ENCODE data around the gene ANXA2. TPM values are rescaled to one million over a fixed set of nuclear protein-coding genes. Genes with fewer than 3 reads are reported as not detected.

Gene ANXA2
- total and polyA plus RNA-seq, 4 experiments from 2014 or later, result 148 to 682 (median 360) TPM

DNA sequence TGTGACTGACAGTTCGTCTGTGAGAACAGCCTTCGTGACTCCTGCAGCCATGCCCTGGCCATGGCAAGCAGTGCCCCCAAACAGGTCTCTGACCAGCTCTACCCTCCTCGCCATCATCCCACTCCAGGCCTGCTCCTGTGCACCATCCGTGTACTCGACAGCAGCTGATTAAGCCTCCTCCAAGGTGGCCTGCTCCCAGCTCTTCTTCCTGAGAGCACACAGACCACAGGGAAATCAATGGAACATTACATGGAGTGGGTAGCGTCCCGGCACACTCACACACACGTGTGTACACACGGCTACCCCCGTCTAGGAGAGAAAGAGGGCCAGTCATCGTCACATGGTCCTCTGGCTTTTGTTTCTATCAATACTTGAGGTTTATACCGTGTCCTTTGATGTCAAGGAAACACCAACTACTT, 21.1 kb downstream of the ANXA2 start:
- ChIA-PET CTCF (ENCODE audit: partially characterized antibody) (interaction anchor here (1.4 kb wide), 1 partner anchor 17 kb away, joined by 5 read pairs; no protein-coding TSS in a partner anchor), POLR2A (ENCODE audit: partially characterized antibody) (interaction anchor here (1.9 kb wide), 1 partner anchor 21 kb away, joined by 6 read pairs; the partner anchor contains the start of gene ANXA2)
- peaks cover 35 to 70% of the 10 kb centered on the region in 2 donors for H3K36me3 Mint-ChIP-seq
- peak overlapping the region in 1 of 7 donors; percentile 25 for H3K27ac Mint-ChIP-seq
- intact Hi-C loops (cut with micrococcal nuclease), result no loop called here
- no peaks in the 10 kb centered on the region for H3K9me3 ChIP-seq (ENCODE audit: control insufficient read depth in 1 of 2, low read length in 2 of 2)
- H3K4me3 Mint-ChIP-seq, result no peak overlapping the region
- no peaks in the 10 kb centered on the region for H3K4me1 ChIP-seq (ENCODE audit: insufficient read depth, low read length)
- H3K4me1 Mint-ChIP-seq, result peaks cover 4 to 15% (median 13%) of the 10 kb centered on the region in 4 donors
- no peaks in the 10 kb centered on the region for H3K9me3 Mint-ChIP-seq
- H3K36me3 ChIP-seq (ENCODE audit: insufficient read depth, low read length), result peaks cover 30% of the 10 kb centered on the region
- DNase-seq, result no peak
- H3K4me3 ChIP-seq (ENCODE audit: low read length in 2 of 2), result no peak overlapping the region
- H3K27ac ChIP-seq (ENCODE audit: low read depth, low read length), result no peak overlapping the region
- no peaks in the 10 kb centered on the region for H3K27me3 ChIP-seq (ENCODE audit: insufficient read depth, low read length)
- H3K27me3 Mint-ChIP-seq, result no peaks in the 10 kb centered on the region

DNA sequence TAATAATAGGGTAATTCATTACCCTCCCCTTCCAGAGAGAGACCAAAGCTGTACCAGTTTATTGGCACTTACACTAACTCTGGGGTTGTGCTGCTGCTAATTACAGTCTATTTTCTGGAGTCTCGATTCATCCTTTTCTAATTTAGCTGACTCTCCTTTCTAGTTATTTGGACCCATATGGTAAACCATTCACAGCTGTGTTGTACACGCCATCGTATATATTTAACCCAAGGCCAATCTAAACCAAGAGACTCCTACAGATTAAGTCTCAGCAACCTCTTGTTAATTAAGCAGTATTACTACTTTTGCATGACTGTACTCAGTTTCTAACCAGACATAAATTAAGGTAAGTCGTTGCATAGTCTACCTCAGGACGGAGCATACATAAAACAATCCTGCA, 22.5 kb downstream of the ANXA2 start:
- Mint-ChIP-seq H3K27me3 (no peaks in the 10 kb centered on the region), H3K27ac (peak overlapping the region in 1 of 7 donors; percentile 41), H3K9me3 (no peaks in the 10 kb centered on the region), H3K4me1 (peaks cover 14 to 19% (median 16%) of the 10 kb centered on the region in 4 donors), H3K36me3 (peaks cover 34 to 70% of the 10 kb centered on the region in 2 donors), H3K4me3 (no peak overlapping the region)
- CTCF ChIA-PET (ENCODE audit: partially characterized antibody), result interaction anchor here (1.4 to 1.9 kb wide), 2 partner anchors 16 kb away, joined by 5 to 6 read pairs; no protein-coding TSS in a partner anchor
- no peak overlapping the region for H3K27ac ChIP-seq (ENCODE audit: low read depth, low read length)
- no peaks in the 10 kb centered on the region for H3K27me3 ChIP-seq (ENCODE audit: insufficient read depth, low read length)
- peaks cover 26% of the 10 kb centered on the region for H3K36me3 ChIP-seq (ENCODE audit: insufficient read depth, low read length)
- POLR2A ChIA-PET (ENCODE audit: partially characterized antibody), result interaction anchor here (0.6 to 1.4 kb wide), 2 partner anchors 12 to 23 kb away, joined by 3 to 5 read pairs; partner anchors contain the start of gene ANXA2
- peaks cover 4% of the 10 kb centered on the region for H3K4me1 ChIP-seq (ENCODE audit: insufficient read depth, low read length)
- H3K4me3 ChIP-seq (ENCODE audit: low read length in 2 of 2), result no peak overlapping the region
- intact Hi-C loops (cut with micrococcal nuclease), result no loop called here
- H3K9me3 ChIP-seq (ENCODE audit: control insufficient read depth in 1 of 2, low read length in 2 of 2), result no peaks in the 10 kb centered on the region
- no peak for DNase-seq

DNA sequence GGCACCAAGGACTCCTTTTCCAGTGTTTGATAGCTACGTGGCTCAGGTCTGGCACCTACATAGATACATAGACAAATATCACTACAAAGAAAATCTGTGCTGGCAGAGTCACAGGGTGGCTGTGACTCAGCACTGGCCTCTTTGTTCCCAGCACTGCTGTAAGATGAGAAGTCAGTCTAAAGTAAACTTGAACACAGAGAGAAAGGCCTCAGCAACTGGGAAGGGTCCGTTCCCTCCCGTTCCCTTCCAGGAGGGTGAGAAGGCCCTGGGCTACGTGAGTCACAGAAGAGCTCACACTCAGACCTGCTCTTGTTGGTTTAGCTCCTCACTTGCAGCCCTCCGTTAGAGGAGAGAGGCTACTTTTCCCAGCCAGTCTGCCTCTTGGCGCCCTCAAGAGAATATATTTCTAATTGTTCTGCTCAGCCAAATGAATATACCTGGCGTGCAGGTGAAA, 23.1 kb downstream of the ANXA2 start:
- peaks cover 30 to 68% of the 10 kb centered on the region in 2 donors for H3K36me3 Mint-ChIP-seq
- no peaks in the 10 kb centered on the region for H3K9me3 ChIP-seq (ENCODE audit: control insufficient read depth in 1 of 2, low read length in 2 of 2)
- H3K4me3 Mint-ChIP-seq, result no peak overlapping the region
- intact Hi-C loops (cut with micrococcal nuclease), result no loop called here
- ChIA-PET CTCF (ENCODE audit: partially characterized antibody) (interaction anchor here (0.8 to 1.9 kb wide), 2 partner anchors 15 to 139 kb away, joined by 3 to 6 read pairs; no protein-coding TSS in a partner anchor), POLR2A (ENCODE audit: partially characterized antibody) (interaction anchor here (0.6 to 1.4 kb wide), 3 partner anchors 11 to 23 kb away, joined by 3 to 5 read pairs (median 3); partner anchors contain the start of gene ANXA2)
- peaks cover 14 to 21% (median 19%) of the 10 kb centered on the region in 4 donors for H3K4me1 Mint-ChIP-seq
- no peak overlapping the region for H3K27ac Mint-ChIP-seq
- H3K27ac ChIP-seq (ENCODE audit: low read depth, low read length), result no peak overlapping the region
- no peaks in the 10 kb centered on the region for H3K9me3 Mint-ChIP-seq
- DNase-seq, result no peak
- H3K27me3 ChIP-seq (ENCODE audit: insufficient read depth, low read length), result no peaks in the 10 kb centered on the region
- H3K4me3 ChIP-seq (ENCODE audit: low read length in 2 of 2), result no peak overlapping the region
- H3K27me3 Mint-ChIP-seq, result no peaks in the 10 kb centered on the region
- H3K4me1 ChIP-seq (ENCODE audit: insufficient read depth, low read length), result peaks cover 5% of the 10 kb centered on the region
- peaks cover 28% of the 10 kb centered on the region for H3K36me3 ChIP-seq (ENCODE audit: insufficient read depth, low read length)

GRCh38 chr15:60374209-60374608, 23.6 kb downstream of the ANXA2 start:
- DNase-seq, result no peak
- Histone ChIP-seq H3K27ac (ENCODE audit: low read depth, low read length) (no peak overlapping the region), H3K36me3 (ENCODE audit: insufficient read depth, low read length) (peaks cover 28% of the 10 kb centered on the region), H3K9me3 (ENCODE audit: control insufficient read depth in 1 of 2, low read length in 2 of 2) (no peaks in the 10 kb centered on the region), H3K4me1 (ENCODE audit: insufficient read depth, low read length) (peaks cover 5% of the 10 kb centered on the region), H3K27me3 (ENCODE audit: insufficient read depth, low read length) (no peaks in the 10 kb centered on the region), H3K4me3 (ENCODE audit: low read length in 2 of 2) (no peak overlapping the region)
- Mint-ChIP-seq H3K9me3 (no peaks in the 10 kb centered on the region), H3K4me3 (peak overlapping the region in 1 of 8 donors; percentile 7), H3K27ac (peak overlapping the region in 2 of 7 donors; percentile 8 to 11), H3K4me1 (peaks cover 14 to 21% (median 19%) of the 10 kb centered on the region in 4 donors), H3K27me3 (no peaks in the 10 kb centered on the region), H3K36me3 (peaks cover 30 to 68% of the 10 kb centered on the region in 2 donors)
- ChIA-PET POLR2A (ENCODE audit: partially characterized antibody) (interaction anchor here (1.4 kb wide), 2 partner anchors 12 to 24 kb away, joined by 3 to 5 read pairs; partner anchors contain the start of gene ANXA2), CTCF (ENCODE audit: partially characterized antibody) (interaction anchor here (0.8 to 1.9 kb wide), 2 partner anchors 15 to 140 kb away, joined by 3 to 6 read pairs; no protein-coding TSS in a partner anchor)
- intact Hi-C loops (cut with micrococcal nuclease), result no loop called here

DNA sequence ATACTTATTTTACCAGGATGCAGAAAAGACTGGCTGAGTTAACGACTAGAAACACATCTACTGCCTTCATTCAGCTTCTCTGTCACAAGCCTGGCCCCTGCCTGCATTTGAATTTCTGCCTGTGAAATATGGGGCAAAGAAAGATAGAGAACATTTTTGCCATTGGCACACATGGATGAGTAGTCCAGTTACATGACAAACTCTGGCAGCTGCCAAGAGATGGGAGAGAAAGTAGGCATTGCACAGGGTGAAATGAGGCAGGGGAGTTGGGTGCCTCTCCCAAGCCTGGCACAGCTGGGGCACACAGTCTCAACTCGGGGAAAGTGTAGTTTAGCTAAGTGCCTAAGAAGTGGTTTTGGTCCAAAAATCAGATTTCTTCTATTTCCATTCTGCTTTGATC, 24.0 kb downstream of the ANXA2 start:
- H3K27ac ChIP-seq (ENCODE audit: low read depth, low read length), result no peak overlapping the region
- intact Hi-C loops (cut with micrococcal nuclease), result no loop called here
- Mint-ChIP-seq H3K36me3 (peaks cover 31 to 71% of the 10 kb centered on the region in 2 donors), H3K4me3 (no peak overlapping the region), H3K4me1 (peaks cover 14 to 21% (median 19%) of the 10 kb centered on the region in 4 donors), H3K27ac (peak overlapping the region in 6 of 7 donors; percentile 8 to 41 (median 24)), H3K27me3 (no peaks in the 10 kb centered on the region), H3K9me3 (no peaks in the 10 kb centered on the region)
- no peak for DNase-seq
- peaks cover 33% of the 10 kb centered on the region for H3K36me3 ChIP-seq (ENCODE audit: insufficient read depth, low read length)
- POLR2A ChIA-PET (ENCODE audit: partially characterized antibody), result interaction anchor here (1.4 kb wide), 2 partner anchors 11 to 24 kb away, joined by 3 to 5 read pairs; partner anchors contain the start of gene ANXA2
- peaks cover 5% of the 10 kb centered on the region for H3K4me1 ChIP-seq (ENCODE audit: insufficient read depth, low read length)
- no peaks in the 10 kb centered on the region for H3K27me3 ChIP-seq (ENCODE audit: insufficient read depth, low read length)
- H3K4me3 ChIP-seq (ENCODE audit: low read length in 2 of 2), result no peak overlapping the region
- no peaks in the 10 kb centered on the region for H3K9me3 ChIP-seq (ENCODE audit: control insufficient read depth in 1 of 2, low read length in 2 of 2)
- CTCF ChIA-PET (ENCODE audit: partially characterized antibody), result interaction anchor here (0.8 to 1.9 kb wide), 3 partner anchors 14 to 140 kb away, joined by 3 to 6 read pairs (median 3); no protein-coding TSS in a partner anchor

GRCh38 chr15:60373327-60373726, 24.5 kb downstream of the ANXA2 start:
- ChIA-PET POLR2A (ENCODE audit: partially characterized antibody) (interaction anchor here (1.4 kb wide), 1 partner anchor 24 kb away, joined by 5 read pairs; the partner anchor contains the start of gene ANXA2), CTCF (ENCODE audit: partially characterized antibody) (interaction anchor here (1.2 to 1.9 kb wide), 3 partner anchors 14 to 35 kb away, joined by 3 to 6 read pairs (median 6); no protein-coding TSS in a partner anchor)
- no peaks in the 10 kb centered on the region for H3K27me3 ChIP-seq (ENCODE audit: insufficient read depth, low read length)
- Mint-ChIP-seq H3K9me3 (no peaks in the 10 kb centered on the region), H3K27me3 (no peaks in the 10 kb centered on the region), H3K27ac (peak overlapping the region in 6 of 7 donors; percentile 11 to 71 (median 34)), H3K4me1 (peaks cover 14 to 21% (median 19%) of the 10 kb centered on the region in 4 donors), H3K36me3 (peaks cover 31 to 75% of the 10 kb centered on the region in 2 donors), H3K4me3 (no peak overlapping the region)
- H3K9me3 ChIP-seq (ENCODE audit: control insufficient read depth in 1 of 2, low read length in 2 of 2), result no peaks in the 10 kb centered on the region
- H3K4me1 ChIP-seq (ENCODE audit: insufficient read depth, low read length), result peaks cover 5% of the 10 kb centered on the region
- peaks cover 36% of the 10 kb centered on the region for H3K36me3 ChIP-seq (ENCODE audit: insufficient read depth, low read length)
- no peak for DNase-seq
- H3K4me3 ChIP-seq (ENCODE audit: low read length in 2 of 2), result no peak overlapping the region
- intact Hi-C loops (cut with micrococcal nuclease), result no loop called here
- H3K27ac ChIP-seq (ENCODE audit: low read depth, low read length), result no peak overlapping the region

- CTCF ChIA-PET (ENCODE audit: partially characterized antibody), result interaction anchor here (1.1 to 1.2 kb wide), 3 partner anchors 9 to 36 kb away, joined by 3 to 6 read pairs (median 3); no protein-coding TSS in a partner anchor
- Histone ChIP-seq H3K4me1 (ENCODE audit: insufficient read depth, low read length) (peaks cover 5% of the 10 kb centered on the region), H3K27me3 (ENCODE audit: insufficient read depth, low read length) (no peaks in the 10 kb centered on the region), H3K27ac (ENCODE audit: low read depth, low read length) (no peak overlapping the region), H3K36me3 (ENCODE audit: insufficient read depth, low read length) (peaks cover 36% of the 10 kb centered on the region), H3K9me3 (ENCODE audit: control insufficient read depth in 1 of 2, low read length in 2 of 2) (no peaks in the 10 kb centered on the region), H3K4me3 (ENCODE audit: low read length in 2 of 2) (no peak overlapping the region)
- Mint-ChIP-seq H3K36me3 (peaks cover 31 to 72% of the 10 kb centered on the region in 2 donors), H3K9me3 (no peaks in the 10 kb centered on the region), H3K27me3 (no peaks in the 10 kb centered on the region), H3K4me1 (peaks cover 14 to 21% (median 19%) of the 10 kb centered on the region in 4 donors), H3K27ac (peak overlapping the region in 6 of 7 donors; percentile 11 to 71 (median 40)), H3K4me3 (no peak overlapping the region)
- POLR2A ChIA-PET (ENCODE audit: partially characterized antibody), result interaction anchor here (1.4 kb wide), 1 partner anchor 25 kb away, joined by 5 read pairs; the partner anchor contains the start of gene ANXA2
- no peak for DNase-seq
- intact Hi-C loops (cut with micrococcal nuclease), result no loop called here
Measured at GRCh38 chr15:60372756-60373155, 25.0 kb downstream of the ANXA2 start.
